ENCODE results near the gene CPTP. TPM values are rescaled to one million over a fixed set of nuclear protein-coding genes. Genes with fewer than 3 reads are reported as not detected.
A peak's percentile ranks its signal among the peaks of the same experiment; 100 is the strongest.

CPTP gene
- total RNA-seq, 1 experiment from 2014 or later: 141 TPM

DNA sequence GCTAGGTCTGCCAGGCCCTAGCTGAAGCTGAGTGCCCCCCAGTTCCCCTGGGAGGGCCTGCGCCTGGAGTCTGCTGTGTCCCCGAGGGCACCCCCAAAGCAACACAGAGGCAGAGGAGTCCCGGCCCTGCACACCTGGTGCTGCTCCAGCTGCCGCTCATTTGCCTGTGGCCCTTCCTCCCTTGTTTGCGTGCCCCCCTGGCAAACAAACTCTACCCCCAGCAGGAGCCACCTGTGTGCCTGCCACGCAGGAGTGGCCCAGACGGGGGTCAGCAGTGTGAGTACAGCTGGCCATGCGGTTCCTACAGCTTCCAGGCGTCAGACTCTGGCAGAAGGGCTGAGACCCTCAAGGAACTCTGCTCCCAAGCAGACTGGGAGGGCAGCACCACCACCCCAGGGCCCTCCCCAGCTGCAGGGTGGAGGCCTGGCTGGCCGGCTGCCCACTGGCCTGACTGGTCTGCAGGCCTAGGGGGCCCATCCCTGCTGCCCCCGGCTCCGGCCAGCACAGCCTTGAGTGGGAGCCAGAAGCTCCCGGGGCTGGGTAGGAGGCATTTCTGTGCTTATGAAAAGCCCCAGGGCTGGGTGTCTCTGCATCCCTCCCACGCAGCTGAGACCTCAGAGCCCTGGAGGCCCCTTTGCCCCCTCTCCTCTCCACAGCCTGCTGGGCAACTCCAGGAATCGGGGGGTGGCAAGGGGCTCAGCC lies 5.9 kb downstream of the CPTP start:
- H3K36me3 ChIP-seq (ENCODE audit: low read depth, low read length): peaks cover 4% of the 10 kb centered on the region; the same call in 1 of the 2 replicates
- ATAC-seq: peak; percentile 5
- no peaks in the 10 kb centered on the region for H3K9me3 ChIP-seq (ENCODE audit: low read length)
- peaks cover 47% of the 10 kb centered on the region for H3K4me1 ChIP-seq (ENCODE audit: insufficient read depth, low read length)
- ChIA-PET CTCF (no interaction called here), POLR2A (ENCODE audit: unreplicated experiment) (no interaction called here)
- no peak overlapping the region for H2AFZ ChIP-seq (ENCODE audit: low read length)
- H3K27me3 ChIP-seq (ENCODE audit: low read length): no peaks in the 10 kb centered on the region
- no peaks in the 10 kb centered on the region for H3K9me2 ChIP-seq (replicated peaks; ENCODE audit: low read length)
- no peak overlapping the region for H3K4me3 ChIP-seq (ENCODE audit: low read length)
- intact Hi-C loops (cut with micrococcal nuclease): loop anchor here (2.0 kb wide), 1 partner anchor 14 kb away; no protein-coding TSS in a partner anchor
- no TSS peak for BruUV-seq (replicated peaks)
- peaks cover 18% of the 10 kb centered on the region for H3K79me2 ChIP-seq (ENCODE audit: low read length)
- no peak for DNase-seq
- no peaks in the 10 kb centered on the region for H4K20me1 ChIP-seq (ENCODE audit: low read length)
- H3K4me2 ChIP-seq (ENCODE audit: low read length): peak overlapping the region; percentile 54
- H3K27ac ChIP-seq (ENCODE audit: low read length): peak overlapping the region; percentile 68
- H3F3A ChIP-seq (ENCODE audit: low read length, unreplicated experiment): no peaks in the 10 kb centered on the region
- 0 out of 2 replicates have a peak overlapping the region, but pooled peaks have one; percentile 11 for H3K9ac ChIP-seq (ENCODE audit: low read length)
- TF ChIP-seq EZH2 (IDR thresholded peaks at IDR 0.05; ENCODE audit: low read length, unreplicated experiment) (no peak), EZH2phosphoT487 (IDR thresholded peaks at IDR 0.05; ENCODE audit: borderline replicate concordance, low read length) (no peak)
- TF ChIP-seq, protein P1, sequence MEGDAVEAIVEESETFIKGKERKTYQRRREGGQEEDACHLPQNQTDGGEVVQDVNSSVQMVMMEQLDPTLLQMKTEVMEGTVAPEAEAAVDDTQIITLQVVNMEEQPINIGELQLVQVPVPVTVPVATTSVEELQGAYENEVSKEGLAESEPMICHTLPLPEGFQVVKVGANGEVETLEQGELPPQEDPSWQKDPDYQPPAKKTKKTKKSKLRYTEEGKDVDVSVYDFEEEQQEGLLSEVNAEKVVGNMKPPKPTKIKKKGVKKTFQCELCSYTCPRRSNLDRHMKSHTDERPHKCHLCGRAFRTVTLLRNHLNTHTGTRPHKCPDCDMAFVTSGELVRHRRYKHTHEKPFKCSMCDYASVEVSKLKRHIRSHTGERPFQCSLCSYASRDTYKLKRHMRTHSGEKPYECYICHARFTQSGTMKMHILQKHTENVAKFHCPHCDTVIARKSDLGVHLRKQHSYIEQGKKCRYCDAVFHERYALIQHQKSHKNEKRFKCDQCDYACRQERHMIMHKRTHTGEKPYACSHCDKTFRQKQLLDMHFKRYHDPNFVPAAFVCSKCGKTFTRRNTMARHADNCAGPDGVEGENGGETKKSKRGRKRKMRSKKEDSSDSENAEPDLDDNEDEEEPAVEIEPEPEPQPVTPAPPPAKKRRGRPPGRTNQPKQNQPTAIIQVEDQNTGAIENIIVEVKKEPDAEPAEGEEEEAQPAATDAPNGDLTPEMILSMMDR (conservative IDR thresholded peaks at IDR 0.05; ENCODE audit: low read depth, low read length): no peak

DNA sequence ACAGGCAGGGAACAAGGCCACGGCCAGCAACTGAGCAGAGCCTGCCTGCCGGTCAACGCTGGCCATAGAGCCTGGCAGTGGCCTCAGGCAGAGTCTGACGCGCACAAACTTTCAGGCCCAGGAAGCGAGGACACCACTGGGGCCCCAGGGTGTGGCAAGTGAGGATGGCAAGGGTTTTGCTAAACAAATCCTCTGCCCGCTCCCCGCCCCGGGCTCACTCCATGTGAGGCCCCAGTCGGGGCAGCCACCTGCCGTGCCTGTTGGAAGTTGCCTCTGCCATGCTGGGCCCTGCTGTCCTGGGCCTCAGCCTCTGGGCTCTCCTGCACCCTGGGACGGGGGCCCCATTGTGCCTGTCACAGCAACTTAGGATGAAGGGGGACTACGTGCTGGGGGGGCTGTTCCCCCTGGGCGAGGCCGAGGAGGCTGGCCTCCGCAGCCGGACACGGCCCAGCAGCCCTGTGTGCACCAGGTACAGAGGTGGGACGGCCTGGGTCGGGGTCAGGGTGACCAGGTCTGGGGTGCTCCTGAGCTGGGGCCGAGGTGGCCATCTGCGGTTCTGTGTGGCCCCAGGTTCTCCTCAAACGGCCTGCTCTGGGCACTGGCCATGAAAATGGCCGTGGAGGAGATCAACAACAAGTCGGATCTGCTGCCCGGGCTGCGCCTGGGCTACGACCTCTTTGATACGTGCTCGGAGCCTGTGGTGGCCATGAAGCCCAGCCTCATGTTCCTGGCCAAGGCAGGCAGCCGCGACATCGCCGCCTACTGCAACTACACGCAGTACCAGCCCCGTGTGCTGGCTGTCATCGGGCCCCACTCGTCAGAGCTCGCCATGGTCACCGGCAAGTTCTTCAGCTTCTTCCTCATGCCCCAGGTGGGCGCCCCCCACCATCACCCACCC lies 6.7 kb downstream of the CPTP start, which contains the start of gene TAS1R3:
TSS of gene TAS1R3 (plus strand) at position 213 of the 898 bp plus-strand sequence. CDS start at position 279, 66 bp downstream.
- peak within 1 kb of the TSS; percentile 68 for H3K27ac ChIP-seq (ENCODE audit: low read length)
- H3K9me2 ChIP-seq (replicated peaks; ENCODE audit: low read length): no peaks in the 10 kb centered on the region
- peaks cover 10% of the 10 kb centered on the region for H3K79me2 ChIP-seq (ENCODE audit: low read length)
- no peaks in the 10 kb centered on the region for H3K9me3 ChIP-seq (ENCODE audit: low read length)
- H3K27me3 ChIP-seq (ENCODE audit: low read length): no peaks in the 10 kb centered on the region
- H3K36me3 ChIP-seq (ENCODE audit: low read depth, low read length): peaks cover 12% of the 10 kb centered on the region; the same call in 1 of the 2 replicates
- intact Hi-C loops (cut with micrococcal nuclease): loop anchor here (2.0 kb wide), 1 partner anchor 13 kb away; no protein-coding TSS in a partner anchor
- ATAC-seq (peak; percentile 39), DNase-seq (peak; percentile 86)
- H3K4me1 ChIP-seq (ENCODE audit: insufficient read depth, low read length): peaks cover 39% of the 10 kb centered on the region
- no peak within 1 kb of the TSS for H2AFZ ChIP-seq (ENCODE audit: low read length)
- TF ChIP-seq EZH2phosphoT487 (IDR thresholded peaks at IDR 0.05; ENCODE audit: borderline replicate concordance, low read length) (no peak), EZH2 (IDR thresholded peaks at IDR 0.05; ENCODE audit: low read length, unreplicated experiment) (no peak)
- TF ChIP-seq, protein P1 (conservative IDR thresholded peaks at IDR 0.05; ENCODE audit: low read depth, low read length): no peak
- BruUV-seq (replicated peaks): no TSS peak
- POLR2A ChIA-PET (ENCODE audit: unreplicated experiment): no interaction called here
- no peak within 1 kb of the TSS for H3K4me3 ChIP-seq (ENCODE audit: low read length)
- H3K4me2 ChIP-seq (ENCODE audit: low read length): peak within 1 kb of the TSS; percentile 54
- 0 out of 2 replicates have a peak within 1 kb of the TSS, but pooled peaks have one; percentile 11 for H3K9ac ChIP-seq (ENCODE audit: low read length)
- no peaks in the 10 kb centered on the region for H4K20me1 ChIP-seq (ENCODE audit: low read length)
- CTCF ChIA-PET: no interaction called here
- no peaks in the 10 kb centered on the region for H3F3A ChIP-seq (ENCODE audit: low read length, unreplicated experiment)

All from PC-3 (cell line).